ENCODE measurements around the gene METTL9.
"Not testable (repeated sequence)": the region's sequence is repeated elsewhere in the genome, so short reads cannot be mapped to it uniquely, and the experiment has no call there.

The METTL9 gene

GRCh38 chr16:21599122-21600030 lies at the start of gene METTL9:
TSS of gene METTL9 (plus strand) at chr16:21599577. CDS start at chr16:21599734, 157 bp downstream.
- peak; percentile 87 to 91 for DNase-seq (ENCODE audit: low read depth in 2 of 2)

GRCh38 chr16:21549975-21550374 lies 49.4 kb upstream of the METTL9 start:
- not testable (repeated sequence) for DNase-seq (ENCODE audit: low read depth in 2 of 2)

GRCh38 chr16:21550435-21550834 lies 48.9 kb upstream of the METTL9 start:
- not testable (repeated sequence) for DNase-seq (ENCODE audit: low read depth in 2 of 2)

GRCh38 chr16:21551076-21551475 lies 48.3 kb upstream of the METTL9 start:
- DNase-seq (ENCODE audit: low read depth in 2 of 2) = not testable (repeated sequence)

GRCh38 chr16:21551600-21551999 lies 47.8 kb upstream of the METTL9 start:
- DNase-seq (ENCODE audit: low read depth in 2 of 2) = not testable (repeated sequence)

- DNase-seq (ENCODE audit: low read depth in 2 of 2) = not testable (repeated sequence)
These were observed 45.7 kb upstream of the METTL9 start for GRCh38 chr16:21553481-21554296.

GRCh38 chr16:21554795-21555585 lies 44.4 kb upstream of the METTL9 start:
- peak; percentile 93 to 97 for DNase-seq (ENCODE audit: low read depth in 2 of 2)

GRCh38 chr16:21555621-21556020 lies 43.8 kb upstream of the METTL9 start:
- DNase-seq (ENCODE audit: low read depth in 2 of 2) = not testable (repeated sequence)

- not testable (repeated sequence) for DNase-seq (ENCODE audit: low read depth in 2 of 2)
These were observed 43.3 kb upstream of the METTL9 start for GRCh38 chr16:21556026-21556595.

- not testable (repeated sequence) for DNase-seq (ENCODE audit: low read depth in 2 of 2)
These were observed 42.6 kb upstream of the METTL9 start for GRCh38 chr16:21556651-21557241.

- no peak for DNase-seq (ENCODE audit: low read depth in 2 of 2)
These were observed 38.9 kb upstream of the METTL9 start for GRCh38 chr16:21560462-21560861.

- DNase-seq (ENCODE audit: low read depth in 2 of 2) = no peak
These were observed 35.7 kb upstream of the METTL9 start for GRCh38 chr16:21563676-21564075.

- DNase-seq (ENCODE audit: low read depth in 2 of 2) = not testable (repeated sequence)
These were observed 35.0 kb upstream of the METTL9 start for GRCh38 chr16:21564367-21564766.

- no peak for DNase-seq (ENCODE audit: low read depth in 2 of 2)
These were observed 33.9 kb upstream of the METTL9 start for GRCh38 chr16:21565507-21565860.

GRCh38 chr16:21565861-21566669 lies 33.3 kb upstream of the METTL9 start:
- DNase-seq (ENCODE audit: low read depth in 2 of 2) = no peak

GRCh38 chr16:21566891-21567414 lies 32.4 kb upstream of the METTL9 start:
- DNase-seq (ENCODE audit: low read depth in 2 of 2) = no peak

GRCh38 chr16:21567496-21567895 lies 31.9 kb upstream of the METTL9 start:
- not testable (repeated sequence) for DNase-seq (ENCODE audit: low read depth in 2 of 2)

- no peak for DNase-seq (ENCODE audit: low read depth in 2 of 2)
These were observed 30.7 kb upstream of the METTL9 start for GRCh38 chr16:21568502-21569189.

- no peak for DNase-seq (ENCODE audit: low read depth in 2 of 2)
These were observed 28.7 kb upstream of the METTL9 start for GRCh38 chr16:21570676-21571017.
